Parathyroid adenoma (tissue), 2 donors: Measurements from ENCODE around the gene TLK2.
"Not testable (repeated sequence)": the region's sequence is repeated elsewhere in the genome, so short reads cannot be mapped to it uniquely, and the experiment has no call there.

Source experiments
- H2AFZ ChIP-seq: fragments of 300-600 bp; sonication (generic); one replicate; pipeline ENCODE4 v1.7.0; 2017; ENCODE audit warnings: antibody characterized with exemption, mild to moderate bottlenecking
- H3K27ac ChIP-seq: fragments of 300-600 bp; sonication (generic); one replicate; pipeline ENCODE4 v1.7.0; 2017
- H3K27me3 ChIP-seq: fragments of 300-600 bp; sonication (generic); one replicate; pipeline ENCODE4 v1.7.0; 2017; ENCODE audit warnings: low read length; ENCODE audit not compliant: control insufficient read depth, insufficient read depth
- H3K36me3 ChIP-seq: fragments of 300-600 bp; sonication (generic); one replicate; pipeline ENCODE4 v1.7.0; 2017; ENCODE audit warnings: low read length; ENCODE audit not compliant: control insufficient read depth, insufficient read depth
- H3K4me1 ChIP-seq: fragments of 300-600 bp; sonication (generic); one replicate; pipeline ENCODE4 v1.7.0; 2017; ENCODE audit warnings: control low read depth
- H3K4me2 ChIP-seq: fragments of 300-600 bp; sonication (generic); one replicate; pipeline ENCODE4 v1.7.0; 2017; ENCODE audit warnings: low read length
- H3K4me3 ChIP-seq: fragments of 300-600 bp; sonication (generic); one replicate; pipeline ENCODE4 v1.7.0; 2017; ENCODE audit warnings: low read depth, low read length
- H3K79me2 ChIP-seq: fragments of 300-600 bp; sonication (generic); one replicate; pipeline ENCODE4 v1.7.0; 2017; ENCODE audit warnings: control low read depth
- H3K9ac ChIP-seq: fragments of 300-600 bp; sonication (generic); one replicate; pipeline ENCODE4 v1.7.0; 2017; ENCODE audit warnings: mild to moderate bottlenecking
- H3K9me3 ChIP-seq: fragments of 300-600 bp; sonication (generic); one replicate; pipeline ENCODE4 v1.7.0; 2017; ENCODE audit warnings: low read length; ENCODE audit not compliant: control insufficient read depth
- CTCF ChIP-seq: fragments of 300-600 bp; sonication (generic); IDR thresholded peaks from one replicate; pipeline ENCODE4 v1.7.0; 2017; ENCODE audit warnings: antibody characterized with exemption, mild to moderate bottlenecking
- donor health status: primary hyperparathyroidism.

The TLK2 gene

GRCh38 chr17:62587554-62587953, 108.9 kb downstream of the TLK2 start:
- Histone ChIP-seq H3K9ac (no peak overlapping the region), H3K27me3 (no peaks in the 10 kb centered on the region), H3K4me3 (no peak overlapping the region), H3K36me3 (no peaks in the 10 kb centered on the region), H3K9me3 (no peaks in the 10 kb centered on the region), H3K4me2 (no peak overlapping the region), H3K79me2 (no peaks in the 10 kb centered on the region), H3K4me1 (no peaks in the 10 kb centered on the region), H2AFZ (no peak overlapping the region), H3K27ac (no peak overlapping the region)
- no peak for TF ChIP-seq CTCF

DNA sequence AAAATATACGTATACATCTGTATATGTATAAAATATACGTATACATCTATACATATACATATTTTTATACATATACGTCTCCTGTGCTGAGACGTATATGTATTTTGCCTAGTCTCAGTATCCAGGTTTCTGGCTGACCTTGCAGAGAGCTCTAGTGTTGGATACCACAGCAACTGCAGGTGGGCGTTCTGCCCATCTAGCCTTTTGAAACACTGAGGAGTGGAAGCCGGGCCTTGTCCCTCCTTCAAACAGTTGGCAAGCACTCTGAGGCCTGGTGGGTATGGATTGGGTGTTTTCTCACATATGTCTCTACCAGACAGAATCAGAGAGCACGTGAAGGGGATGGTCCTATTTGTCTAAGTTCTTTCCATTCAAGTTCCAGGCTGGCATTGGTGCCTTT, 109.5 kb downstream of the TLK2 start:
- Histone ChIP-seq H2AFZ (no peak overlapping the region), H3K9me3 (no peaks in the 10 kb centered on the region), H3K4me3 (no peak overlapping the region), H3K27me3 (no peaks in the 10 kb centered on the region), H3K9ac (no peak overlapping the region), H3K79me2 (no peaks in the 10 kb centered on the region), H3K4me1 (no peaks in the 10 kb centered on the region), H3K27ac (no peak overlapping the region), H3K36me3 (no peaks in the 10 kb centered on the region), H3K4me2 (no peak overlapping the region)
- no peak for TF ChIP-seq CTCF

GRCh38 chr17:62591333-62591732, 112.7 kb downstream of the TLK2 start:
- H3K36me3 ChIP-seq: no peaks in the 10 kb centered on the region
- H3K27me3 ChIP-seq: no peaks in the 10 kb centered on the region
- no peak overlapping the region for H3K9ac ChIP-seq
- H3K4me3 ChIP-seq: no peak overlapping the region
- H3K27ac ChIP-seq: no peak overlapping the region
- no peak for TF ChIP-seq CTCF
- H3K9me3 ChIP-seq: no peaks in the 10 kb centered on the region
- H3K79me2 ChIP-seq: no peaks in the 10 kb centered on the region
- no peaks in the 10 kb centered on the region for H3K4me1 ChIP-seq
- no peak overlapping the region for H2AFZ ChIP-seq
- no peak overlapping the region for H3K4me2 ChIP-seq

GRCh38 chr17:62591822-62592221, 113.2 kb downstream of the TLK2 start:
- not testable (repeated sequence) for H3K4me1 ChIP-seq, H3K36me3 ChIP-seq, H3K27me3 ChIP-seq, H3K4me3 ChIP-seq, H3K4me2 ChIP-seq, H2AFZ ChIP-seq, H3K9me3 ChIP-seq, H3K27ac ChIP-seq, H3K9ac ChIP-seq, H3K79me2 ChIP-seq

DNA sequence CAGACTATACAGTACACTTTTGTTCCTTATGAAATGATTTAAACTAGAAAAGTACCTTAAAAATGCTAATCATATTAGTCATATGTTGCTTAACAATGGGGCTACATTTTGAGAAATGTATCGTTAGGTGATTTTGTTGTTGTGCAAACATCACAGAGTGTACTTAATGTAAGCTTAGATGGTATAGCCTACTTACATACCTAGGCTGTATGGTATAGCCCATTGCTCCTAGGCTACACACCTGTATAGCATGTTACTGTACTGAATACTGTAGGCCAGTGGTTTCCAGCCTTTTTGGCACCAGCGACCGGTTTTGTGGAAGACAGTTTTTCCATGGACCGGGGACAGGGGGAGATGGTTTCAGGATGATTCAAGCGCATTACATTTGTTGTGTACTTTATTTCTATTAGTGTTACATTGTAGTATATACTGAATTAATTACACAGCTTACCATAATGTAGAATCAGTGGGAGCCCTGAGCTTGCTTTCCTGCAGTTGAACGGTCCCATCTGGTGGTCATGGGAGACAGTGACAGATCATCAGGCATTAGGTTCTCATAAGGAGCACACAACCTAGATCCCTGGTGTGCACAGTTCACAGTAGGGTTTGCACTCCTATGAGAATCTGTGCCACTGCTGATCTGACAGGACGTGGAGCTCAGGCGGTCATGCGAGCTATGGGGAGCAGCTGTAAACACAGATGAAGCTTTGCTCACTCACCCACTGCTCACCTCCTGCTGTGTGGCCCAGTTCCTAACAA, 113.9 kb downstream of the TLK2 start:
- no peak overlapping the region for H3K4me3 ChIP-seq
- no peak for TF ChIP-seq CTCF
- no peak overlapping the region for H3K9ac ChIP-seq
- no peaks in the 10 kb centered on the region for H3K4me1 ChIP-seq
- H2AFZ ChIP-seq: no peak overlapping the region
- no peak overlapping the region for H3K4me2 ChIP-seq
- no peaks in the 10 kb centered on the region for H3K79me2 ChIP-seq
- no peaks in the 10 kb centered on the region for H3K9me3 ChIP-seq
- no peak overlapping the region for H3K27ac ChIP-seq
- H3K36me3 ChIP-seq: no peaks in the 10 kb centered on the region
- no peaks in the 10 kb centered on the region for H3K27me3 ChIP-seq
